ENCODE measurements around the gene PRLHR.

GRCh38 chr10:118625504-118625903 lies 30.1 kb upstream of the PRLHR start:
- TF ChIP-seq NFE2L1 (CRISPR knock-in tag; IDR thresholded peaks at IDR 0.05) (no peak), CREM (CRISPR knock-in tag; IDR thresholded peaks at IDR 0.05) (no peak), CTCF (IDR thresholded peaks at IDR 0.05) (no peak), ZNF138 (CRISPR knock-in tag; conservative IDR thresholded peaks at IDR 0.05) (no peak), ZNF425 (CRISPR knock-in tag; conservative IDR thresholded peaks at IDR 0.05) (no peak), NR1H2 (CRISPR knock-in tag; IDR thresholded peaks at IDR 0.05) (no peak), ZMAT4 (CRISPR knock-in tag; IDR thresholded peaks at IDR 0.05) (no peak), ZNF671 (CRISPR knock-in tag; IDR thresholded peaks at IDR 0.05) (no peak), SP1 (CRISPR knock-in tag; conservative IDR thresholded peaks at IDR 0.05) (no peak), USF1 (CRISPR knock-in tag; IDR thresholded peaks at IDR 0.05) (no peak), JUN (CRISPR knock-in tag; IDR thresholded peaks at IDR 0.05) (no peak), NFYB (CRISPR knock-in tag; conservative IDR thresholded peaks at IDR 0.05; ENCODE audit: low read depth) (no peak), HMGA2 (CRISPR knock-in tag; IDR thresholded peaks at IDR 0.05) (no peak)
